Large intestine (tissue), 3 donors: ENCODE data around the gene R3HDM2. TPM values are rescaled to one million over a fixed set of nuclear protein-coding genes. Genes with fewer than 3 reads are reported as not detected.

Experiments used
- DNase-seq, 2 donors: peaks; one replicate each; pipeline versions ENCODE4 v3.0.0 to v3.0.0-alpha.2; 2013
- H3K27ac ChIP-seq: one replicate; pipeline ENCODE4 v1.5.1; 2013; ENCODE audit warnings: low read length
- H3K27me3 ChIP-seq: 2 replicates; pipeline ENCODE4 v1.6.1; 2013; ENCODE audit warnings: low read length; ENCODE audit not compliant: control insufficient read depth, insufficient read depth
- H3K36me3 ChIP-seq: 2 replicates; pipeline ENCODE4 v1.6.1; 2013; ENCODE audit warnings: low read length; ENCODE audit not compliant: control insufficient read depth, insufficient read depth
- H3K4me1 ChIP-seq: one replicate; pipeline ENCODE4 v1.6.1; 2013; ENCODE audit warnings: low read length; ENCODE audit not compliant: control insufficient read depth, insufficient read depth
- H3K4me3 ChIP-seq: one replicate; pipeline ENCODE4 v1.5.1; 2013; ENCODE audit warnings: low read length
- H3K9me3 ChIP-seq: one replicate; pipeline ENCODE4 v1.6.1; 2013; ENCODE audit warnings: mild to moderate bottlenecking, low read depth, low read length, moderate library complexity; ENCODE audit not compliant: control insufficient read depth
- WGBS: methylation state at CpG from one replicate; pipeline ENCODE4 v1.1.5; 2013; ENCODE audit warnings: low lambda C conversion rate; ENCODE audit not compliant: insufficient coverage; 5-methylcytosine and 5-hydroxymethylcytosine counted together
- polyA plus RNA-seq: library from polyadenylated mRNA; unstranded; fragments of 120-200 nt; gene quantifications from one replicate; pipeline ENCODE4 v1.2.1, GENCODE V29; 2013

R3HDM2 gene
- polyA plus RNA-seq, 1 donor = 64.2 TPM

- DNase-seq = peak in 1 of 2 donors; percentile 3
- WGBS = no CpG with 5 or more reads among the region's 7 CpGs
- H3K36me3 ChIP-seq = peaks cover 56% of the 10 kb centered on the region
Measured at GRCh38 chr12:57272337-57273151, 158.3 kb downstream of the R3HDM2 start.

GRCh38 chr12:57270966-57271470 lies 159.8 kb downstream of the R3HDM2 start:
- Histone ChIP-seq H3K4me3 (no peak overlapping the region), H3K36me3 (peaks cover 62% of the 10 kb centered on the region), H3K27me3 (no peaks in the 10 kb centered on the region), H3K27ac (no peak overlapping the region), H3K9me3 (no peaks in the 10 kb centered on the region), H3K4me1 (no peaks in the 10 kb centered on the region)
- no CpG with 5 or more reads among the region's 1 CpG for WGBS
- DNase-seq = no peak

More at GRCh38 chr12:57272337-57273151, 158.3 kb downstream of the R3HDM2 start:
- H3K9me3 ChIP-seq = no peaks in the 10 kb centered on the region
- H3K27me3 ChIP-seq = no peaks in the 10 kb centered on the region
- no peak overlapping the region for H3K4me3 ChIP-seq
- H3K4me1 ChIP-seq = no peaks in the 10 kb centered on the region
- no peak overlapping the region for H3K27ac ChIP-seq

- Histone ChIP-seq H3K36me3 (peaks cover 65% of the 10 kb centered on the region), H3K27ac (no peak overlapping the region), H3K4me3 (no peak overlapping the region), H3K9me3 (no peaks in the 10 kb centered on the region), H3K4me1 (no peaks in the 10 kb centered on the region), H3K27me3 (no peaks in the 10 kb centered on the region)
- no peak for DNase-seq
- WGBS = no CpG with 5 or more reads among the region's 7 CpGs
Measured at GRCh38 chr12:57268264-57268663, 162.6 kb downstream of the R3HDM2 start.

- no peak overlapping the region for H3K4me3 ChIP-seq
- H3K9me3 ChIP-seq = no peaks in the 10 kb centered on the region
- no peak for DNase-seq
- H3K27me3 ChIP-seq = no peaks in the 10 kb centered on the region
- H3K27ac ChIP-seq = no peak overlapping the region
- H3K36me3 ChIP-seq = peaks cover 63% of the 10 kb centered on the region
- H3K4me1 ChIP-seq = no peaks in the 10 kb centered on the region
Measured at GRCh38 chr12:57266681-57267080, 164.2 kb downstream of the R3HDM2 start.

GRCh38 chr12:57263096-57263495 lies 167.7 kb downstream of the R3HDM2 start:
- DNase-seq = no peak
- WGBS = no CpG with 5 or more reads among the region's 2 CpGs
- Histone ChIP-seq H3K27ac (no peak overlapping the region), H3K4me3 (no peak overlapping the region), H3K27me3 (no peaks in the 10 kb centered on the region), H3K4me1 (no peaks in the 10 kb centered on the region), H3K36me3 (peaks cover 64% of the 10 kb centered on the region), H3K9me3 (no peaks in the 10 kb centered on the region)

GRCh38 chr12:57262126-57262822 lies 168.6 kb downstream of the R3HDM2 start:
- Histone ChIP-seq H3K27me3 (no peaks in the 10 kb centered on the region), H3K27ac (no peak overlapping the region), H3K4me1 (no peaks in the 10 kb centered on the region), H3K9me3 (no peaks in the 10 kb centered on the region), H3K4me3 (no peak overlapping the region), H3K36me3 (peaks cover 66% of the 10 kb centered on the region)
- DNase-seq = no peak
- WGBS = 92% methylated on average over 2 of the region's 3 CpGs

GRCh38 chr12:57261428-57261865 lies 169.4 kb downstream of the R3HDM2 start:
- no peak for DNase-seq
- peaks cover 66% of the 10 kb centered on the region for H3K36me3 ChIP-seq
- no peak overlapping the region for H3K27ac ChIP-seq
- WGBS = 80% methylated on average over 1 of the region's 2 CpGs
- no peaks in the 10 kb centered on the region for H3K9me3 ChIP-seq
- H3K4me1 ChIP-seq = no peaks in the 10 kb centered on the region
- H3K27me3 ChIP-seq = no peaks in the 10 kb centered on the region
- no peak overlapping the region for H3K4me3 ChIP-seq

- no peaks in the 10 kb centered on the region for H3K9me3 ChIP-seq
- H3K36me3 ChIP-seq = peaks cover 73% of the 10 kb centered on the region
- no peaks in the 10 kb centered on the region for H3K27me3 ChIP-seq
- no peaks in the 10 kb centered on the region for H3K4me1 ChIP-seq
- WGBS = no CpG with 5 or more reads among the region's 4 CpGs
- no peak overlapping the region for H3K27ac ChIP-seq
- no peak for DNase-seq
- H3K4me3 ChIP-seq = no peak overlapping the region
Measured at GRCh38 chr12:57260366-57260765, 170.5 kb downstream of the R3HDM2 start.

- no peaks in the 10 kb centered on the region for H3K27me3 ChIP-seq
- peaks cover 77% of the 10 kb centered on the region for H3K36me3 ChIP-seq
Measured at GRCh38 chr12:57258977-57259970, 171.6 kb downstream of the R3HDM2 start.

GRCh38 chr12:57255916-57256315 lies 174.9 kb downstream of the R3HDM2 start:
- Histone ChIP-seq H3K27ac (no peak overlapping the region), H3K9me3 (no peaks in the 10 kb centered on the region), H3K36me3 (peaks cover 62% of the 10 kb centered on the region), H3K4me3 (no peak overlapping the region), H3K27me3 (no peaks in the 10 kb centered on the region), H3K4me1 (no peaks in the 10 kb centered on the region)
- WGBS = no CpG with 5 or more reads among the region's 6 CpGs
- no peak for DNase-seq

More at GRCh38 chr12:57258977-57259970, 171.6 kb downstream of the R3HDM2 start:
- no CpG with 5 or more reads among the region's 6 CpGs for WGBS
- no peak for DNase-seq
- no peaks in the 10 kb centered on the region for H3K4me1 ChIP-seq
- no peak overlapping the region for H3K4me3 ChIP-seq
- no peaks in the 10 kb centered on the region for H3K9me3 ChIP-seq
- no peak overlapping the region for H3K27ac ChIP-seq
